CD8-positive, alpha-beta memory T cell (primary cell): ENCODE measurements around the gene NEDD8. TPM values are rescaled to one million over a fixed set of nuclear protein-coding genes. Genes with fewer than 3 reads are reported as not detected.

Source experiments
- CTCF ChIA-PET: fragments of 350-600 bp; sonication (Branson Sonifier 250); formaldehyde crosslinking; loops from one replicate; lab custom pipeline; 2021; ENCODE audit warnings: antibody characterized with exemption; lab: Charles Lee
- POLR2A ChIA-PET: fragments of 350-600 bp; sonication (Branson Sonifier 250); formaldehyde crosslinking; loops from one replicate; lab custom pipeline; 2021; ENCODE audit warnings: antibody characterized with exemption; lab: Charles Lee
- DNase-seq, 5 donors: peaks; one replicate each; pipeline versions ENCODE4 v3.0.0 to v3.0.0-alpha.2; 2020 to 2022; ENCODE audit warnings: mixed read lengths in 1 of 5
- H3K27ac ChIP-seq: one replicate; pipeline ENCODE4 v1.7.0; 2013; ENCODE audit warnings: low read depth, mild to moderate bottlenecking, low read length, moderate library complexity
- H3K27me3 ChIP-seq: 2 replicates; pipeline ENCODE4 v1.7.0; 2013; ENCODE audit warnings: low read length, mild to moderate bottlenecking; ENCODE audit not compliant: insufficient read depth, poor library complexity, severe bottlenecking
- H3K36me3 ChIP-seq: 2 replicates; pipeline ENCODE4 v1.7.0; 2013; ENCODE audit warnings: mild to moderate bottlenecking, low read length, moderate library complexity; ENCODE audit not compliant: insufficient read depth
- H3K4me1 ChIP-seq: 2 replicates; pipeline ENCODE4 v1.7.0; 2013; ENCODE audit warnings: mild to moderate bottlenecking, low read length, moderate library complexity; ENCODE audit not compliant: insufficient read depth
- H3K4me3 ChIP-seq: 2 replicates; pipeline ENCODE4 v1.7.0; 2013; ENCODE audit warnings: mild to moderate bottlenecking, low read length
- H3K9me3 ChIP-seq: 2 replicates; pipeline ENCODE4 v1.7.0; 2013; ENCODE audit warnings: mild to moderate bottlenecking, low read length
- H3K27ac Mint-ChIP-seq, 8 donors: one replicate each; pipeline ENCODE4 v1.8.0; 2020 to 2021; ENCODE audit warnings: mixed read lengths in 8 of 8, mild to moderate bottlenecking in 6 of 8, inconsistent platforms in 3 of 8, moderate library complexity in 3 of 8
- H3K27me3 Mint-ChIP-seq, 2 donors: one replicate each; pipeline ENCODE4 v1.8.0; 2020 to 2021; ENCODE audit warnings: mixed read lengths in 2 of 2, mild to moderate bottlenecking in 1 of 2, moderate library complexity in 1 of 2
- H3K36me3 Mint-ChIP-seq, 3 donors: one replicate each; pipeline ENCODE4 v1.8.0; 2020 to 2021; ENCODE audit warnings: mixed read lengths in 3 of 3, inconsistent platforms in 1 of 3, mild to moderate bottlenecking in 1 of 3
- H3K4me1 Mint-ChIP-seq, 3 donors: one replicate each; pipeline ENCODE4 v1.8.0; 2020 to 2021; ENCODE audit warnings: mixed read lengths in 3 of 3, inconsistent platforms in 1 of 3, mild to moderate bottlenecking in 1 of 3
- H3K4me3 Mint-ChIP-seq, 7 donors: one replicate each; pipeline ENCODE4 v1.8.0; 2020 to 2021; ENCODE audit warnings: mixed read lengths in 7 of 7, mild to moderate bottlenecking in 6 of 7, moderate library complexity in 4 of 7, inconsistent platforms in 2 of 7
- H3K9me3 Mint-ChIP-seq, 5 donors: one replicate each; pipeline ENCODE4 v1.8.0; 2020 to 2022; ENCODE audit warnings: mixed read lengths in 5 of 5, mild to moderate bottlenecking in 3 of 5, moderate library complexity in 2 of 5, inconsistent platforms in 1 of 5
- polyA plus RNA-seq: library from polyadenylated mRNA; unstranded; fragments of 300-500 nt; fragmentation: Illumina TruSeq; gene quantifications from one replicate; pipeline ENCODE4 v1.2.3, GENCODE V29; 2021
- total RNA-seq, 2 experiments: library from RNA; stranded (reverse); gene quantifications; one replicate each; pipeline ENCODE4 v1.2.3, GENCODE V29; 2021

The NEDD8 gene
- total and polyA plus RNA-seq, 3 experiments from 2014 or later = 232 to 364 (median 240) TPM

- H3K4me3 ChIP-seq = no peak overlapping the region
- H3K27me3 ChIP-seq = no peaks in the 10 kb centered on the region
- Mint-ChIP-seq H3K36me3 (peaks cover 0 to 14% (median 2%) of the 10 kb centered on the region in 3 donors), H3K4me3 (peak overlapping the region in 2 of 7 donors; percentile 8 to 19), H3K27me3 (peaks cover 0 to 5% of the 10 kb centered on the region in 2 donors), H3K9me3 (no peaks in the 10 kb centered on the region), H3K27ac (peak overlapping the region; percentile 18 to 96 (median 70)), H3K4me1 (peaks cover 42 to 58% (median 50%) of the 10 kb centered on the region in 3 donors)
- peaks cover 7% of the 10 kb centered on the region for H3K36me3 ChIP-seq
- H3K9me3 ChIP-seq = no peaks in the 10 kb centered on the region
- peak in 3 of 5 donors; percentile 19 to 49 (median 37) for DNase-seq
- ChIA-PET POLR2A (interaction anchor here (0.5 to 0.6 kb wide), 2 partner anchors 28 to 129 kb away, joined by 3 to 10 read pairs; no protein-coding TSS in a partner anchor), CTCF (interaction anchor here (1.0 to 1.7 kb wide), 2 partner anchors 34 to 59 kb away, joined by 3 to 4 read pairs; partner anchors contain the start of gene CIDEB)
- no peak overlapping the region for H3K27ac ChIP-seq
- H3K4me1 ChIP-seq = peaks cover 37% of the 10 kb centered on the region
Observed at GRCh38 chr14:24274101-24274543, 42.0 kb upstream of the NEDD8 start.

- Histone ChIP-seq H3K27me3 (no peaks in the 10 kb centered on the region), H3K36me3 (peaks cover 9% of the 10 kb centered on the region), H3K4me3 (no peak overlapping the region), H3K27ac (no peak overlapping the region), H3K9me3 (no peaks in the 10 kb centered on the region), H3K4me1 (peaks cover 31% of the 10 kb centered on the region)
- Mint-ChIP-seq H3K36me3 (peaks cover 0 to 20% (median 2%) of the 10 kb centered on the region in 3 donors), H3K4me3 (no peak overlapping the region), H3K4me1 (peaks cover 38 to 52% (median 44%) of the 10 kb centered on the region in 3 donors), H3K9me3 (no peaks in the 10 kb centered on the region), H3K27me3 (peaks cover 0 to 5% of the 10 kb centered on the region in 2 donors), H3K27ac (peak overlapping the region in 7 of 8 donors; percentile 23 to 99 (median 77))
- POLR2A ChIA-PET = interaction anchor here (0.5 to 0.7 kb wide), 3 partner anchors 27 to 129 kb away, joined by 3 to 10 read pairs (median 3); partner anchors contain the start of gene NYNRIN
- peak in 1 of 5 donors; percentile 7 for DNase-seq
- CTCF ChIA-PET = interaction anchor here (1.0 to 1.7 kb wide), 2 partner anchors 34 to 60 kb away, joined by 3 to 4 read pairs; partner anchors contain the start of gene CIDEB
Observed at GRCh38 chr14:24273422-24273998, 41.3 kb upstream of the NEDD8 start.

DNA sequence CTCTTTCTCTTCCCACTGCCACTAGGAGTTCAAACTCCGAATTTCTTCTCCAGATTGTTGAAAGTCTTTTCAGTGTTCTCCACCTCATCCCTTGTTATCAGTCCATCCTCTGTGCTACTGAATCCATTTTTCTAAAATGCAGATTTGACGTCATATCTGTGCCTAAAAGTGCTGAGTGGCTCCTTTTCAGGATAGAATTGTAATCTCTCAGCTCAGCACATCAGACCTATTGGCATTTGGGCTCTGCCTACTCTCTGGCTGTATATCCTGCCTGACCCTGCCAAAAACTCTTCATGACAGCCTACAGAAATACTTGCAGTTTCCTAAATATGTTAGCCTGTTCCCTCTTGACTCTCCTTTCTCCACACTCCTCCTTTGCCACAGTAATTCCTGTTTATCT is 40.3 kb upstream of the NEDD8 start:
- ChIA-PET CTCF (interaction anchor here (1.1 to 5.4 kb wide), 9 partner anchors 14 to 159 kb away, joined by 3 to 94 read pairs (median 19); partner anchors contain the start of genes CHMP4A, CIDEB, KHNYN and LTB4R), POLR2A (interaction anchor here (0.9 to 2.8 kb wide), 5 partner anchors 30 to 164 kb away, joined by 3 to 28 read pairs (median 6); partner anchors contain the start of genes CBLN3, KHNYN, MDP1 and TINF2)
- Histone ChIP-seq H3K36me3 (peaks cover 12% of the 10 kb centered on the region), H3K4me1 (peaks cover 30% of the 10 kb centered on the region), H3K4me3 (peak overlapping the region; percentile 26), H3K27ac (peak overlapping the region; percentile 86), H3K27me3 (no peaks in the 10 kb centered on the region), H3K9me3 (no peaks in the 10 kb centered on the region)
- Mint-ChIP-seq H3K27me3 (peaks cover 0 to 5% of the 10 kb centered on the region in 2 donors), H3K4me1 (peaks cover 35 to 48% (median 40%) of the 10 kb centered on the region in 3 donors), H3K4me3 (peak overlapping the region; percentile 36 to 92 (median 42)), H3K36me3 (peaks cover under 1 to 27% (median 2%) of the 10 kb centered on the region in 3 donors), H3K9me3 (no peaks in the 10 kb centered on the region), H3K27ac (peak overlapping the region; percentile 92 to 99 (median 97))
- DNase-seq = no peak

GRCh38 chr14:24271834-24272263 is 39.7 kb upstream of the NEDD8 start:
- Mint-ChIP-seq H3K27me3 (peaks cover 0 to 5% of the 10 kb centered on the region in 2 donors), H3K36me3 (peaks cover 6 to 33% (median 6%) of the 10 kb centered on the region in 3 donors), H3K9me3 (no peaks in the 10 kb centered on the region), H3K4me3 (peak overlapping the region; percentile 78 to 93 (median 92)), H3K4me1 (peaks cover 37 to 44% (median 41%) of the 10 kb centered on the region in 3 donors), H3K27ac (peak overlapping the region; percentile 92 to 99 (median 97))
- ChIA-PET POLR2A (interaction anchor here (0.9 to 2.8 kb wide), 13 partner anchors 9 to 265 kb away, joined by 3 to 28 read pairs (median 6); partner anchors contain the start of genes CBLN3, CHMP4A, DCAF11 and KHNYN), CTCF (interaction anchor here (1.0 to 5.4 kb wide), 13 partner anchors 8 to 159 kb away, joined by 3 to 94 read pairs (median 10); partner anchors contain the start of genes CHMP4A, CIDEB, EMC9 and KHNYN)
- DNase-seq = no peak
- Histone ChIP-seq H3K9me3 (no peaks in the 10 kb centered on the region), H3K27ac (peak overlapping the region; percentile 86), H3K36me3 (peaks cover 18% of the 10 kb centered on the region), H3K4me1 (peaks cover 30% of the 10 kb centered on the region), H3K27me3 (no peaks in the 10 kb centered on the region), H3K4me3 (peak overlapping the region; percentile 26)

DNA sequence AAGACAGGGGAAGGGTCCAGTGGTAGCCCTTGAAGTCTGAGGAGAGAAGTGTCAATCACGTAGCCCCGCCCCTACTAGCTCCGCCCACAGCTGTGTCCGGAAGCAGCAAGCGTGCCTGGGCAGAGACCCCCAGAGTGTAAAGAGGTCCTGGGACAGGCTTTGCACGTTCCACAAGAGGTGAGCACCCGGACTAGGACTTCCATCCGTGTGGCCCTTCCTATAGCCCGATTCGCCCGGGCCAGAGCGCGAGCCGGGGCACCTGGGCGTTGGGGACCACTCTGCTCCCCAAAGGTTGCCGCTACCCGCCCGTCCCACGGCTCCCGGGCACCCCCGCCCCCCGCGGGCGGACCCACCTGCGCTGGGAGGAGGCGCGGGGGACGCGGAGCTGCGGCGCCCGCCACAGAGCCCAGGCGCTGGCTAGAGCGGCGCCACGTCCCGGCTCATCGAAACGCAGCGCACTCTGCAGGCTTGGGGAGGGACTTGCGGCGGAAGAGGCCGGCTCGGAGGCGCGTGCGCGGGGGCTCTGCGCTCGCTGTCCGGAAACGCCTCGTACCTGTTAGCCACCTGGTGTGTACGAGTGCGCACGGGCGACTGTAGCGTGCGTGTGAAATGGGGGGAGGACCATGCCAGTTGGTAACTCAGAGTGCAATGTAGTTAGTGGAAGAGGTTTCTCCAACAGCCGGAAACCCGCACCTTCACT is 39.1 kb upstream of the NEDD8 start, which contains the start of gene RABGGTA:
Gene RABGGTA, minus strand, starts transcription at position 464 of the 700 bp plus-strand sequence. CDS start 482 bp downstream, outside the sequence.
- POLR2A ChIA-PET = interaction anchor here (0.5 to 2.8 kb wide), 15 partner anchors 9 to 264 kb away, joined by 3 to 28 read pairs (median 4); partner anchors contain the start of genes CBLN3, CHMP4A, DCAF11 and KHNYN
- CTCF ChIA-PET = interaction anchor here (0.7 to 5.4 kb wide), 20 partner anchors 9 to 160 kb away, joined by 3 to 94 read pairs (median 6); partner anchors contain the start of genes CHMP4A, CIDEB, DHRS1 and EMC9
- H3K4me3 ChIP-seq = peak within 1 kb of the TSS; percentile 63
- no peaks in the 10 kb centered on the region for H3K27me3 ChIP-seq
- peaks cover 7 to 39% (median 9%) of the 10 kb centered on the region in 3 donors for H3K36me3 Mint-ChIP-seq
- no peaks in the 10 kb centered on the region for H3K9me3 ChIP-seq
- peak within 1 kb of the TSS; percentile 96 to 99 (median 98) for H3K27ac Mint-ChIP-seq
- peaks cover 37 to 44% (median 41%) of the 10 kb centered on the region in 3 donors for H3K4me1 Mint-ChIP-seq
- H3K4me3 Mint-ChIP-seq = peak within 1 kb of the TSS; percentile 88 to 93 (median 92)
- peaks cover 30% of the 10 kb centered on the region for H3K4me1 ChIP-seq
- H3K9me3 Mint-ChIP-seq = no peaks in the 10 kb centered on the region
- peak; percentile 87 to 98 (median 96) for DNase-seq
- H3K27ac ChIP-seq = peak within 1 kb of the TSS; percentile 86
- peaks cover 19% of the 10 kb centered on the region for H3K36me3 ChIP-seq
- H3K27me3 Mint-ChIP-seq = peaks cover 0 to 5% of the 10 kb centered on the region in 2 donors

- Mint-ChIP-seq H3K4me3 (peak overlapping the region; percentile 88 to 93 (median 92)), H3K27ac (peak overlapping the region; percentile 96 to 98 (median 97)), H3K27me3 (peaks cover 0 to 5% of the 10 kb centered on the region in 2 donors), H3K9me3 (no peaks in the 10 kb centered on the region), H3K4me1 (peaks cover 37 to 44% (median 41%) of the 10 kb centered on the region in 3 donors), H3K36me3 (peaks cover 7 to 46% (median 9%) of the 10 kb centered on the region in 3 donors)
- CTCF ChIA-PET = interaction anchor here (0.7 to 5.4 kb wide), 20 partner anchors 9 to 160 kb away, joined by 3 to 94 read pairs (median 6); partner anchors contain the start of genes CHMP4A, CIDEB, DHRS1 and EMC9
- POLR2A ChIA-PET = interaction anchor here (0.5 to 2.8 kb wide), 13 partner anchors 14 to 971 kb away, joined by 3 to 28 read pairs (median 6); partner anchors contain the start of genes CBLN3, CHMP4A, DCAF11 and KHNYN
- peaks cover 20% of the 10 kb centered on the region for H3K36me3 ChIP-seq
- peak overlapping the region; percentile 63 for H3K4me3 ChIP-seq
- no peak for DNase-seq
- H3K9me3 ChIP-seq = no peaks in the 10 kb centered on the region
- no peaks in the 10 kb centered on the region for H3K27me3 ChIP-seq
- H3K27ac ChIP-seq = peak overlapping the region; percentile 86
- peaks cover 30% of the 10 kb centered on the region for H3K4me1 ChIP-seq
Observed at GRCh38 chr14:24270537-24271133, 38.5 kb upstream of the NEDD8 start.
